C4-2B (cell line): ENCODE data around the gene ACBD6.

ENCODE experiments used
- ZFX ChIP-seq: fragments of 450-650 bp; IDR thresholded peaks from 2 replicates; pipeline ENCODE4 v1.6.1; 2017
- TF ChIP-seq, protein P1 (sequence below): fragments of 450-650 bp; conservative IDR thresholded peaks from 2 replicates; pipeline ENCODE4 v1.5.1; 2017; ENCODE audit warnings: mild to moderate bottlenecking

DNA sequence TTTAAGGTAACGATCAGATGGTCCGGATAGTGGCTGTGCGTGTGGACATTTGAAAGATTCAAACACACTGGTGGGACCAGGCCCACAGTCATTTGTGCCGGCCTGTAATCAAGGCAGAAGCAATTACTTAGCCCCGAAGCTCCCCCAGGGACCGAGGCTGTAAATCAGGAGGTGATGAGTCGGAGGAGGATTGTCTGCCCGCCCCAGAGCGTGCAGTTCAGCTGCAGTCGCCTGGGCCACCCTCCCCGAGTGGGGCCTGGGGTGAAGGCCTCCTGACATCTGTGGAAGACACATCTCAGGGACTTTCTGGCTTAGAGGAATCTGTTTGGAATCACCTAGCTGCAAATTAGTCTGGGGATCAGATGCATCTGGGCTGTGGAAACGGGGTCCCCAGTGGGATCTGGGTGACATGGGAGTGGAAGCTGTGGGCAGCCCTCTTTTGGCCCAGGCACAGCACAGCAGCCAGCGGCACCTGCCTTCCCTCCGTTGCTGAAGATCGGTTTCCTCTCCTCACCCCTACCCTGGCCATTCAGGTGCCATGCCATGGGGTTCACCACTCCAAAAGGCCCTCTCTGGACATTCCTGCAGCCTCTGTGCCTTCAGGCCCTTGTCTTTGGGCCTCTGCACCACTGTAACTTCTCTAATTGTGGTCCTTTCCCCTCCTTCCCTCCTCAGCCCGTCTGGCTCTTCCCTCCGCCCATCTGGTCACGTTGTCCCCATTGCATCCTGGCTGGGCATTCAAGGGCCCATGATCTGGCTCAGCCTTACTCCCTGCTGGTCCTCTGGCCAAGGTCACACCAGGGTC lies 246.6 kb downstream of the ACBD6 start:
- TF ChIP-seq, protein P1, sequence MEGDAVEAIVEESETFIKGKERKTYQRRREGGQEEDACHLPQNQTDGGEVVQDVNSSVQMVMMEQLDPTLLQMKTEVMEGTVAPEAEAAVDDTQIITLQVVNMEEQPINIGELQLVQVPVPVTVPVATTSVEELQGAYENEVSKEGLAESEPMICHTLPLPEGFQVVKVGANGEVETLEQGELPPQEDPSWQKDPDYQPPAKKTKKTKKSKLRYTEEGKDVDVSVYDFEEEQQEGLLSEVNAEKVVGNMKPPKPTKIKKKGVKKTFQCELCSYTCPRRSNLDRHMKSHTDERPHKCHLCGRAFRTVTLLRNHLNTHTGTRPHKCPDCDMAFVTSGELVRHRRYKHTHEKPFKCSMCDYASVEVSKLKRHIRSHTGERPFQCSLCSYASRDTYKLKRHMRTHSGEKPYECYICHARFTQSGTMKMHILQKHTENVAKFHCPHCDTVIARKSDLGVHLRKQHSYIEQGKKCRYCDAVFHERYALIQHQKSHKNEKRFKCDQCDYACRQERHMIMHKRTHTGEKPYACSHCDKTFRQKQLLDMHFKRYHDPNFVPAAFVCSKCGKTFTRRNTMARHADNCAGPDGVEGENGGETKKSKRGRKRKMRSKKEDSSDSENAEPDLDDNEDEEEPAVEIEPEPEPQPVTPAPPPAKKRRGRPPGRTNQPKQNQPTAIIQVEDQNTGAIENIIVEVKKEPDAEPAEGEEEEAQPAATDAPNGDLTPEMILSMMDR, result no peak
- TF ChIP-seq ZFX, result no peak
